ENCODE measurements around the gene MAD1L1.

The MAD1L1 gene

GRCh38 chr7:2130096-2130375 is 102.7 kb downstream of the MAD1L1 start:
- no peak for DNase-seq

- no peak for DNase-seq
Measured at GRCh38 chr7:2129323-2130095, 103.2 kb downstream of the MAD1L1 start.

- DNase-seq: no peak
Measured at GRCh38 chr7:2128601-2129322, 104.0 kb downstream of the MAD1L1 start.

GRCh38 chr7:2126621-2127020 is 106.1 kb downstream of the MAD1L1 start:
- DNase-seq: no peak

- DNase-seq: no peak
Measured at GRCh38 chr7:2125931-2126330, 106.8 kb downstream of the MAD1L1 start.

GRCh38 chr7:2124604-2125345 is 108.0 kb downstream of the MAD1L1 start:
- DNase-seq: no peak

GRCh38 chr7:2123916-2124315 is 108.8 kb downstream of the MAD1L1 start:
- DNase-seq: no peak

- no peak for DNase-seq
Measured at GRCh38 chr7:2123360-2123759, 109.4 kb downstream of the MAD1L1 start.

GRCh38 chr7:2122651-2123050 is 110.1 kb downstream of the MAD1L1 start:
- no peak for DNase-seq

- DNase-seq: no peak
Measured at GRCh38 chr7:2120841-2121830, 111.6 kb downstream of the MAD1L1 start.

- peak; percentile 16 for DNase-seq
Measured at GRCh38 chr7:2120251-2120660, 112.5 kb downstream of the MAD1L1 start.

GRCh38 chr7:2118630-2119190 is 114.0 kb downstream of the MAD1L1 start:
- DNase-seq: no peak

- DNase-seq: no peak
Measured at GRCh38 chr7:2118056-2118455, 114.7 kb downstream of the MAD1L1 start.

- no peak for DNase-seq
Measured at GRCh38 chr7:2117646-2118045, 115.1 kb downstream of the MAD1L1 start.

- DNase-seq: no peak
Measured at GRCh38 chr7:2116989-2117591, 115.7 kb downstream of the MAD1L1 start.

- no peak for DNase-seq
Measured at GRCh38 chr7:2116448-2116810, 116.3 kb downstream of the MAD1L1 start.

GRCh38 chr7:2115760-2116447 is 116.8 kb downstream of the MAD1L1 start:
- DNase-seq: no peak

GRCh38 chr7:2114926-2115759 is 117.6 kb downstream of the MAD1L1 start:
- no peak for DNase-seq

GRCh38 chr7:2114052-2114451 is 118.7 kb downstream of the MAD1L1 start:
- DNase-seq: no peak
